Neutrophil (primary cell): ENCODE results near the gene BOLA1.

Experiments used
- H3K27ac ChIP-seq: fragments of 200-600 bp; sonication (generic); 2 replicates; pipeline ENCODE4 v1.5.1; 2016; ENCODE audit warnings: mild to moderate bottlenecking, moderate library complexity
- H3K27me3 ChIP-seq: fragments of 200-600 bp; sonication (generic); 2 replicates; pipeline ENCODE4 v1.6.0; 2016; ENCODE audit warnings: mild to moderate bottlenecking
- H3K36me3 ChIP-seq: fragments of 200-600 bp; sonication (generic); 2 replicates; pipeline ENCODE4 v1.5.1; 2017
- H3K4me1 ChIP-seq, 2 experiments: fragments of 200-600 bp in 1 of 2; sonication (generic) in 1 of 2; 1 replicate in 1 of 2; 2 replicates in 1 of 2; pipeline versions ENCODE4 v1.5.1 to v1.6.1; 2013 to 2016; ENCODE audit warnings: low read depth in 1 of 2, low read length in 1 of 2, mild to moderate bottlenecking in 1 of 2, moderate library complexity in 1 of 2; ENCODE audit not compliant: control insufficient read depth in 1 of 2, insufficient read depth in 1 of 2
- H3K4me3 ChIP-seq, 2 experiments: fragments of 200-600 bp in 1 of 2; sonication (generic) in 1 of 2; 1 replicate in 1 of 2; 2 replicates in 1 of 2; pipeline ENCODE4 v1.5.1; 2013 to 2016; ENCODE audit warnings: low read depth in 1 of 2, low read length in 1 of 2, mild to moderate bottlenecking in 1 of 2, moderate library complexity in 1 of 2
- H3K9me3 ChIP-seq: fragments of 200-600 bp; sonication (generic); 2 replicates; pipeline ENCODE4 v1.5.1; 2016
- CTCF ChIP-seq: fragments of 200-600 bp; sonication (generic); IDR thresholded peaks from 2 replicates; pipeline ENCODE4 v1.5.1; 2016; ENCODE audit warnings: antibody characterized with exemption

BOLA1 gene

GRCh38 chr1:149925345-149925744 lies 26.0 kb downstream of the BOLA1 start:
- Histone ChIP-seq H3K36me3 (peaks cover 53% of the 10 kb centered on the region), H3K27me3 (no peaks in the 10 kb centered on the region), H3K4me1 (peaks cover 18 to 23% of the 10 kb centered on the region in 2 experiments), H3K9me3 (no peaks in the 10 kb centered on the region), H3K4me3 (no peak overlapping the region), H3K27ac (no peak overlapping the region)
- no peak for TF ChIP-seq CTCF

GRCh38 chr1:149925751-149926150 lies 26.4 kb downstream of the BOLA1 start:
- Histone ChIP-seq H3K4me1 (peaks cover 18 to 23% of the 10 kb centered on the region in 2 experiments), H3K27ac (no peak overlapping the region), H3K4me3 (no peak overlapping the region), H3K36me3 (peaks cover 53% of the 10 kb centered on the region), H3K9me3 (no peaks in the 10 kb centered on the region), H3K27me3 (no peaks in the 10 kb centered on the region)
- TF ChIP-seq CTCF = no peak

GRCh38 chr1:149926296-149926695 lies 26.9 kb downstream of the BOLA1 start:
- TF ChIP-seq CTCF = no peak
- peaks cover 51% of the 10 kb centered on the region for H3K36me3 ChIP-seq
- no peak overlapping the region for H3K27ac ChIP-seq
- H3K27me3 ChIP-seq = no peaks in the 10 kb centered on the region
- H3K4me1 ChIP-seq = peaks cover 18 to 23% of the 10 kb centered on the region in 2 experiments
- no peaks in the 10 kb centered on the region for H3K9me3 ChIP-seq
- peak overlapping the region in 1 of 2 experiments; percentile 82 for H3K4me3 ChIP-seq

- Histone ChIP-seq H3K4me3 (peak overlapping the region; percentile 71 to 82), H3K27ac (peak overlapping the region; percentile 94), H3K9me3 (no peaks in the 10 kb centered on the region), H3K4me1 (peaks cover 18 to 23% of the 10 kb centered on the region in 2 experiments), H3K27me3 (no peaks in the 10 kb centered on the region), H3K36me3 (peaks cover 46% of the 10 kb centered on the region)
- no peak for TF ChIP-seq CTCF
Measured at GRCh38 chr1:149927056-149927562, 27.7 kb downstream of the BOLA1 start.

- Histone ChIP-seq H3K4me1 (peaks cover 18 to 23% of the 10 kb centered on the region in 2 experiments), H3K27ac (peak within 1 kb of the TSS; percentile 94), H3K36me3 (peaks cover 40% of the 10 kb centered on the region), H3K27me3 (no peaks in the 10 kb centered on the region), H3K9me3 (no peaks in the 10 kb centered on the region), H3K4me3 (peak within 1 kb of the TSS; percentile 71 to 82)
- TF ChIP-seq CTCF = peak; percentile 16
Measured at GRCh38 chr1:149927563-149928400, 28.4 kb downstream of the BOLA1 start, which contains the start of gene SF3B4. SF3B4 (minus strand) TSS chr1:149927803; CDS start chr1:149927759, 44 bp downstream.
